Inferior parietal cortex (tissue), 1 donor: Measurements from ENCODE around the gene DACH1.

Source experiments
- DNase-seq: peaks from one replicate; pipeline ENCODE4 v3.0.0-alpha.2; 2016; ENCODE audit errors: extremely low spot score

Gene DACH1

GRCh38 chr13:71702253-71702652 lies 164.8 kb downstream of the DACH1 start:
- DNase-seq, result no peak

- no peak for DNase-seq
Observed at GRCh38 chr13:71701741-71702140, 165.3 kb downstream of the DACH1 start.

GRCh38 chr13:71699342-71699741 lies 167.7 kb downstream of the DACH1 start:
- DNase-seq, result no peak

- DNase-seq, result no peak
Observed at GRCh38 chr13:71695662-71696061, 171.3 kb downstream of the DACH1 start.

- no peak for DNase-seq
Observed at GRCh38 chr13:71685072-71685471, 181.9 kb downstream of the DACH1 start.

- DNase-seq, result no peak
Observed at GRCh38 chr13:71681901-71682613, 184.9 kb downstream of the DACH1 start.

- no peak for DNase-seq
Observed at GRCh38 chr13:71677124-71677523, 189.9 kb downstream of the DACH1 start.

- DNase-seq, result no peak
Observed at GRCh38 chr13:71672512-71672911, 194.5 kb downstream of the DACH1 start.

GRCh38 chr13:71663431-71663830 lies 203.6 kb downstream of the DACH1 start:
- no peak for DNase-seq

GRCh38 chr13:71661921-71662320 lies 205.1 kb downstream of the DACH1 start:
- no peak for DNase-seq

GRCh38 chr13:71659404-71659803 lies 207.6 kb downstream of the DACH1 start:
- peak; percentile 33 for DNase-seq

- no peak for DNase-seq
Observed at GRCh38 chr13:71645467-71645866, 221.5 kb downstream of the DACH1 start.

GRCh38 chr13:71644579-71644978 lies 222.4 kb downstream of the DACH1 start:
- DNase-seq, result no peak

GRCh38 chr13:71643448-71643860 lies 223.6 kb downstream of the DACH1 start:
- no peak for DNase-seq

GRCh38 chr13:71638751-71639150 lies 228.3 kb downstream of the DACH1 start:
- DNase-seq, result no peak

GRCh38 chr13:71634602-71635443 lies 232.2 kb downstream of the DACH1 start:
- no peak for DNase-seq

GRCh38 chr13:71634182-71634581 lies 232.8 kb downstream of the DACH1 start:
- DNase-seq, result no peak

GRCh38 chr13:71632721-71633120 lies 234.3 kb downstream of the DACH1 start:
- no peak for DNase-seq

GRCh38 chr13:71632206-71632605 lies 234.8 kb downstream of the DACH1 start:
- no peak for DNase-seq

GRCh38 chr13:71629167-71629566 lies 237.8 kb downstream of the DACH1 start:
- no peak for DNase-seq

GRCh38 chr13:71626421-71627117 lies 240.4 kb downstream of the DACH1 start:
- DNase-seq, result no peak

GRCh38 chr13:71625694-71626093 lies 241.3 kb downstream of the DACH1 start:
- DNase-seq, result no peak
